Dendritic cell treated with granulocyte-macrophage colony-stimulating factor and Interleukin-4, amounts not matched to agents 40 ng/mL and 50 ng/mL, for 4 days (primary cell): ENCODE results near the gene HES3.

Experiments
- H3K27ac Mint-ChIP-seq: one replicate; pipeline ENCODE4 v1.8.0; 2022; ENCODE audit warnings: mild to moderate bottlenecking, mixed read lengths
- H3K27me3 Mint-ChIP-seq: one replicate; pipeline ENCODE4 v1.8.0; 2022; ENCODE audit warnings: mild to moderate bottlenecking, mixed read lengths
- H3K36me3 Mint-ChIP-seq: one replicate; pipeline ENCODE4 v1.8.0; 2022; ENCODE audit warnings: low read depth, mixed read lengths
- H3K4me1 Mint-ChIP-seq: one replicate; pipeline ENCODE4 v1.8.0; 2022; ENCODE audit warnings: low read depth, mixed read lengths
- H3K4me3 Mint-ChIP-seq: one replicate; pipeline ENCODE4 v1.8.0; 2022; ENCODE audit warnings: mild to moderate bottlenecking, moderate library complexity, mixed read lengths
- H3K9me3 Mint-ChIP-seq: one replicate; pipeline ENCODE4 v1.8.0; 2022; ENCODE audit warnings: mixed read lengths
- intact Hi-C: fragments of 100-400 bp; cut with micrococcal nuclease; formaldehyde crosslinking; loops from one replicate; pipeline ENCODE4 v1.15.0; 2022

Gene HES3

GRCh38 chr1:6279613-6280383, 35.8 kb downstream of the HES3 start:
- H3K4me1 Mint-ChIP-seq, result peaks cover 21% of the 10 kb centered on the region
- peaks cover 21% of the 10 kb centered on the region for H3K36me3 Mint-ChIP-seq
- no peak overlapping the region for H3K27ac Mint-ChIP-seq
- intact Hi-C loops, result no loop called here
- H3K9me3 Mint-ChIP-seq, result no peaks in the 10 kb centered on the region
- no peaks in the 10 kb centered on the region for H3K27me3 Mint-ChIP-seq
- no peak overlapping the region for H3K4me3 Mint-ChIP-seq

GRCh38 chr1:6280761-6281451, 36.9 kb downstream of the HES3 start:
- no peaks in the 10 kb centered on the region for H3K9me3 Mint-ChIP-seq
- intact Hi-C loops, result no loop called here
- peaks cover 21% of the 10 kb centered on the region for H3K36me3 Mint-ChIP-seq
- H3K27me3 Mint-ChIP-seq, result no peaks in the 10 kb centered on the region
- peaks cover 21% of the 10 kb centered on the region for H3K4me1 Mint-ChIP-seq
- no peak overlapping the region for H3K4me3 Mint-ChIP-seq
- H3K27ac Mint-ChIP-seq, result peak overlapping the region; percentile 71

DNA sequence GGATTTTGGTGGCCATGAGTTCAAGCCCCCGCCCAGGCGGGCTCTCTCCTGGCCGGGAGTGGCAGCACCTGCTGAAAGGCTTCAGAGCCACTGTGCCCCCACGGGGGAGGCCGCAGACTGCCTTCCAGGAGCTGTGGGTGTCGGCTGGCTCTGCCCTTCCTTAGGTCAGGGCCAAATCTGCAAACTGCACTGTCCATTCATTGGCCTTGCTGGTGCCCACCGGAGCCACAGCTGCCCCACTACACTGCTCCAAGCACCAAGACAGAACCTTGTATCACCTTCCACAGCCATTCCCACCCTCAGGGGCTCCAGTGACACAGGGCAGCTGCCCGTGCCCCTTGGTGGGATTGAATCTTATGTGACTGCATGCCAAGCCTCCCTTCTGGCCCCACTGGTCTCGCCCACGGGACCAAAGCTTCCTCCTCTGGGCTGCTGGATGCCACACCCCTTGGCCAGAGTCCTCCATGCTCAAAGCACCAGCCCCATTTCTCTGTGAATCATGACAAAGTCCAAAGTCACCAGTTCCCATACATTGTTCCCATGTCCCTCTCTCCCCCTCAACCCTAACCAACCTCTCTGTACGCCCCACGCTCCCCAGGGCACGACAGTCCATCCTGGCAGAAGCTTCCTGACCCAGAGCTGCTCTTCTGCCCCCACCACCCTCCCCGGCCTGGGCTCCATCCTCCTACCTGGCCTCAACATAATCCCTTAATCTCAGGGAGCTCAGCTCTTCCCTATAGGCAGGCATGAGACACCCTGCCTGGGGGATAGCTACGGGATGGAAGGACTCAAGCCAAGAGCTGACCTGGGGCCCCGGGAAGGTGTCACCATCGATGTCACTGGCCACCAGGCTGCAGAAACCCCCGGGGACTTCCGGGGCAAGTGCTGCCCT, 37.8 kb downstream of the HES3 start:
- Mint-ChIP-seq H3K4me3 (no peak overlapping the region), H3K4me1 (peaks cover 21% of the 10 kb centered on the region), H3K36me3 (peaks cover 23% of the 10 kb centered on the region), H3K27ac (peak overlapping the region; percentile 71), H3K27me3 (no peaks in the 10 kb centered on the region), H3K9me3 (no peaks in the 10 kb centered on the region)
- intact Hi-C loops, result no loop called here

GRCh38 chr1:6282577-6283270, 38.7 kb downstream of the HES3 start:
- intact Hi-C loops, result no loop called here
- Mint-ChIP-seq H3K4me3 (no peak overlapping the region), H3K36me3 (peaks cover 28% of the 10 kb centered on the region), H3K27ac (no peak overlapping the region), H3K4me1 (peaks cover 21% of the 10 kb centered on the region), H3K27me3 (no peaks in the 10 kb centered on the region), H3K9me3 (no peaks in the 10 kb centered on the region)

DNA sequence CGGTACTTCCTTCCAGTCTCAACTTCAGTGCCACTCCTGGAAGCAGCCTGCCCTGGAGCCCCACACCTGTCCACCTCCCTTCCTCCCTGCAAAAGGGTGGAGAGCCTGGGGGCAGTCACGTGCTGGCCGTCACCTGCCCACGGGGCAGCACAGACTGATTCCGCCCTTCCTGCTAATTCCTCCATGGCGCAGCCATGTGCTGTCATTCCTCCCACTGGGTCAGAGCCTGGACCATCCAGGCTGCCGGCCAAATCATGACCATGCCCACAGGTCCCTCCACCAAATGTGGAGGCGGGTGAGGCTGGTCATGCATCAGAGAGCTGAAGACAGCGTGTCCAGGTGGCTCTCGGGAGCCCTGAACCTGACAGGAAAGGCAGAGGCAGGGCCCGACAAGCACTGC, 41.4 kb downstream of the HES3 start:
- Mint-ChIP-seq H3K4me1 (peaks cover 21% of the 10 kb centered on the region), H3K27ac (no peak overlapping the region), H3K4me3 (no peak overlapping the region), H3K9me3 (no peaks in the 10 kb centered on the region), H3K27me3 (no peaks in the 10 kb centered on the region), H3K36me3 (peaks cover 13% of the 10 kb centered on the region)
- intact Hi-C loops, result no loop called here

- Mint-ChIP-seq H3K4me3 (no peak overlapping the region), H3K36me3 (peaks cover 13% of the 10 kb centered on the region), H3K4me1 (peaks cover 17% of the 10 kb centered on the region), H3K27me3 (no peaks in the 10 kb centered on the region), H3K27ac (no peak overlapping the region), H3K9me3 (no peaks in the 10 kb centered on the region)
- intact Hi-C loops, result no loop called here
Observed at GRCh38 chr1:6286266-6286665, 42.3 kb downstream of the HES3 start.

GRCh38 chr1:6287029-6287428, 43.0 kb downstream of the HES3 start:
- H3K36me3 Mint-ChIP-seq, result peaks cover 13% of the 10 kb centered on the region
- H3K27me3 Mint-ChIP-seq, result no peaks in the 10 kb centered on the region
- H3K9me3 Mint-ChIP-seq, result no peaks in the 10 kb centered on the region
- intact Hi-C loops, result no loop called here
- H3K4me1 Mint-ChIP-seq, result peaks cover 10% of the 10 kb centered on the region
- H3K27ac Mint-ChIP-seq, result no peak overlapping the region
- no peak overlapping the region for H3K4me3 Mint-ChIP-seq

DNA sequence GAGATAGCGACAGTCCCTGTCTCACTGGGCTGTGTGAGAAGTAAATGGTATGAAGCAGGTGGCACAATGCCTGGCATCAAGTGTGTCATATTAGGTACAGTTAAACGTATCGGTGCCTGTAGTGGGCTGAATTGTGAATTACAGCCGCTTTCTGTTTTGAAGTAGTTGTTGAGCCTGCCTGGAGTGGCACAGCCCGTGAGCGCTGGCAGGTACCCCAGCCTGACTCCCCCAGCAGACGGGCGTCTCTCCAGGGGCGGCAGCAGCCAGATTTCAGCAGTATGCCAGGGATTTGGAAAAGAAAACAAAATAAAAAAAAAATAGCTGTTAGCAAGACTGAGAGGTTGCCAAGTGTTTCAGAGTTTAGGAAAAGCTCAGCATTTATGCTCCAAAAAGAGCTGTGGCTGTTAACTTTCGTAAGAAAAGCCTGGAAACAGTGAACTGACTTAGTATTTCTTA, 43.5 kb downstream of the HES3 start:
- no peak overlapping the region for H3K27ac Mint-ChIP-seq
- no peaks in the 10 kb centered on the region for H3K9me3 Mint-ChIP-seq
- H3K4me1 Mint-ChIP-seq, result peaks cover 5% of the 10 kb centered on the region
- no peaks in the 10 kb centered on the region for H3K27me3 Mint-ChIP-seq
- peaks cover 13% of the 10 kb centered on the region for H3K36me3 Mint-ChIP-seq
- intact Hi-C loops, result no loop called here
- no peak overlapping the region for H3K4me3 Mint-ChIP-seq

- H3K27me3 Mint-ChIP-seq, result no peaks in the 10 kb centered on the region
- H3K9me3 Mint-ChIP-seq, result no peaks in the 10 kb centered on the region
- H3K4me1 Mint-ChIP-seq, result no peaks in the 10 kb centered on the region
- intact Hi-C loops, result no loop called here
- H3K4me3 Mint-ChIP-seq, result no peak overlapping the region
- no peak overlapping the region for H3K27ac Mint-ChIP-seq
- H3K36me3 Mint-ChIP-seq, result peaks cover 16% of the 10 kb centered on the region
Observed at GRCh38 chr1:6288026-6288425, 44.0 kb downstream of the HES3 start.

GRCh38 chr1:6288665-6289064, 44.7 kb downstream of the HES3 start:
- no peaks in the 10 kb centered on the region for H3K27me3 Mint-ChIP-seq
- H3K4me1 Mint-ChIP-seq, result no peaks in the 10 kb centered on the region
- intact Hi-C loops, result no loop called here
- H3K9me3 Mint-ChIP-seq, result no peaks in the 10 kb centered on the region
- H3K36me3 Mint-ChIP-seq, result peaks cover 22% of the 10 kb centered on the region
- H3K27ac Mint-ChIP-seq, result no peak overlapping the region
- no peak overlapping the region for H3K4me3 Mint-ChIP-seq

DNA sequence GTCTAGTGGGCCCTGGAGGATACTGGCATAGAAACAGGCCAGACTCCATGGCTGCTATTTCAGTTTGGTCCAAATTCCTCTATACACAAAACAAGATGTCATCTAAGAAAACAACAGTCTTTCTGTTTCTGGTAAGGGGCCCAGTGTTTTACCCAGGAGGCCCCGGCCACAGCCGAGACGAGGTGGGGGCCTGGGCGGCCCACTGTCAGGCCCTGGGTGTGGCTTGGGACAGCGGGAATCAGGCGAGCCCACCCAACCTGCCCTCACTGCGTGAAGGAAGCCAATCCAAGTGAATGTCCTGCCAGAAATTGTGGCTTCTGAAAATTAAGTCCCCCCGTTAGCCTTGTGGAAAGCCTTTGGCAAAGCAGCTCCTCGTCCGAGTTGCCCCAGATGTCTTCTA, 48.1 kb downstream of the HES3 start:
- intact Hi-C loops, result no loop called here
- Mint-ChIP-seq H3K9me3 (no peaks in the 10 kb centered on the region), H3K27me3 (no peaks in the 10 kb centered on the region), H3K4me1 (no peaks in the 10 kb centered on the region), H3K36me3 (peaks cover 30% of the 10 kb centered on the region), H3K4me3 (no peak overlapping the region), H3K27ac (no peak overlapping the region)

DNA sequence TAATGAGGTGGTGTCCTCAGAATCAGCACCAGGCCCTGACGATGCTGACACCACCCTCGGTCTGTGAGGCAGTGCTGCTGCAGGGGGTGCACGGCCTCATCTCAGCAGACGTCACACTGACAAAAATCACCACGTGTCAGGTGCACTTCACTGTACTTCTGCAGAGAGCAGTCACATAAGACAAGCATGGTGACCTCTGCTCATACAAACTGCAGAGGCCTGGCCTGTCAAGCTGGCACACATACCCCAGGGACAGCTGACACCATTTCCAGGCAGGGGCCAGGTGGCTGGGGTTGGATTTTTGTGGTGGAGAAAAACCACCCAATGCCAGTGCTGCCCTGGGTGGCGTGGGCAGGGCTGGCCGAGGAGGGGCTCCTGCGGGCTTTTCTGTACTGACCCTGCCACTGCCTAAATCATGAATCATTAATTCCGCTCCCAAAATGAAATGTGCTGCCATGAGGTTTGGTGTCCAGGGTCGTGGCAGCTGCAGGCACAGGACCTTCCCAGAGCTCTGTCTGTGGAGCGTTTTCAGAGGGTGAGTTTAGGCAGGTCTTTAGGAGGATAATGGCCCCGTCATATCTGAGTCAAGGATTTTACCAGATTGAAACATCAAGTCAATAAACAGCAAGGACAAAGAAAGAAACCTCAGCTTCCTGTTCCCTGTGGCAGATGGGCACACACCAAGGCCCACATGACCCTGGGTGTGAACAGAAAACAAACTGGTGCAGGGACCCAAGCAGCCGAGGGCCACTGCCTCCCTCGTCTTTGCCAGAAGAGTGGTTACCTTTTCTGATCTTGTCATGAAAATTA, 50.3 kb downstream of the HES3 start:
- Mint-ChIP-seq H3K9me3 (no peaks in the 10 kb centered on the region), H3K4me1 (no peaks in the 10 kb centered on the region), H3K36me3 (peaks cover 25% of the 10 kb centered on the region), H3K27ac (no peak overlapping the region), H3K27me3 (no peaks in the 10 kb centered on the region), H3K4me3 (no peak overlapping the region)
- intact Hi-C loops, result no loop called here
